GM12875 (cell line): ENCODE data around the gene MYOM1.

Experiments used
- H3K4me3 ChIP-seq: one replicate; pipeline ENCODE4 v1.5.1; 2011; ENCODE audit warnings: low read depth, low read length, control low read depth
- TF ChIP-seq, protein P1 (sequence below): IDR thresholded peaks from 2 replicates; pipeline ENCODE4 v1.5.1; 2011; ENCODE audit warnings: low read depth, mild to moderate bottlenecking, control low read depth, inconsistent platforms, low read length, moderate library complexity, borderline replicate concordance; ENCODE audit not compliant: insufficient read depth

The MYOM1 gene

DNA sequence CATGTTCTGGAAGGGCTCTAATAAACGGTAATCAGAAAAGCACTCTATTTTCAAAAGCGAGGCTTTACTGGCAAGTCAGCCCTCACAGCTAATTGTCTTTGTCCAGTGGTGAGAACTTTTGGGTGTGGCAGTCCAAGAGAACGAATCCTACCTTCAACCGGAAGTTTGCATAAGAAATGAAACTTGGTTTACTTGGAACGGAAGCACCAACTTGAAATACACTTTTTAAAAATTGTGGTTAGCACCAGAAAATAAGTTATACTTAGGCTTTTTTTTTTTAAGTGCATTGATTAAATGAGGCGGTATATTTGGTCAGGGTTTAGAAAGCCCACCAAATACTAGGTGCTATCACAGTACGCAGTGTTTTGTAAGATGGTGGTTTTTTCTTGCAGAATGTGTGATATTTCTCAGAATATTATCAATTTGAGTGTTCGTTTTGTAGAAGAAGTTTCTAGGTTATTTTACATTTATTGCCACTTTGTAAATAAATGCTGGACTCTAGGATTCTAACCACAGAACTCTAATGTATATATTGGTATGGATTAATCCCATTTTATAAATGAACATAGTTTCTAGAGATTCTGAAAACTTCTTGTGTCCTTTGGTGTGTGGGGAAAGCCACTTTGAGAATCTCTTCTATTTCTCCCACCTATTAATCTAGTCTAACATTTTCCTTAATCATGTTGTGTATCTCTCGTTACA lies 29.0 kb upstream of the MYOM1 start:
- TF ChIP-seq, protein P1, sequence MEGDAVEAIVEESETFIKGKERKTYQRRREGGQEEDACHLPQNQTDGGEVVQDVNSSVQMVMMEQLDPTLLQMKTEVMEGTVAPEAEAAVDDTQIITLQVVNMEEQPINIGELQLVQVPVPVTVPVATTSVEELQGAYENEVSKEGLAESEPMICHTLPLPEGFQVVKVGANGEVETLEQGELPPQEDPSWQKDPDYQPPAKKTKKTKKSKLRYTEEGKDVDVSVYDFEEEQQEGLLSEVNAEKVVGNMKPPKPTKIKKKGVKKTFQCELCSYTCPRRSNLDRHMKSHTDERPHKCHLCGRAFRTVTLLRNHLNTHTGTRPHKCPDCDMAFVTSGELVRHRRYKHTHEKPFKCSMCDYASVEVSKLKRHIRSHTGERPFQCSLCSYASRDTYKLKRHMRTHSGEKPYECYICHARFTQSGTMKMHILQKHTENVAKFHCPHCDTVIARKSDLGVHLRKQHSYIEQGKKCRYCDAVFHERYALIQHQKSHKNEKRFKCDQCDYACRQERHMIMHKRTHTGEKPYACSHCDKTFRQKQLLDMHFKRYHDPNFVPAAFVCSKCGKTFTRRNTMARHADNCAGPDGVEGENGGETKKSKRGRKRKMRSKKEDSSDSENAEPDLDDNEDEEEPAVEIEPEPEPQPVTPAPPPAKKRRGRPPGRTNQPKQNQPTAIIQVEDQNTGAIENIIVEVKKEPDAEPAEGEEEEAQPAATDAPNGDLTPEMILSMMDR: no peak
- H3K4me3 ChIP-seq: peak overlapping the region; percentile 93

DNA sequence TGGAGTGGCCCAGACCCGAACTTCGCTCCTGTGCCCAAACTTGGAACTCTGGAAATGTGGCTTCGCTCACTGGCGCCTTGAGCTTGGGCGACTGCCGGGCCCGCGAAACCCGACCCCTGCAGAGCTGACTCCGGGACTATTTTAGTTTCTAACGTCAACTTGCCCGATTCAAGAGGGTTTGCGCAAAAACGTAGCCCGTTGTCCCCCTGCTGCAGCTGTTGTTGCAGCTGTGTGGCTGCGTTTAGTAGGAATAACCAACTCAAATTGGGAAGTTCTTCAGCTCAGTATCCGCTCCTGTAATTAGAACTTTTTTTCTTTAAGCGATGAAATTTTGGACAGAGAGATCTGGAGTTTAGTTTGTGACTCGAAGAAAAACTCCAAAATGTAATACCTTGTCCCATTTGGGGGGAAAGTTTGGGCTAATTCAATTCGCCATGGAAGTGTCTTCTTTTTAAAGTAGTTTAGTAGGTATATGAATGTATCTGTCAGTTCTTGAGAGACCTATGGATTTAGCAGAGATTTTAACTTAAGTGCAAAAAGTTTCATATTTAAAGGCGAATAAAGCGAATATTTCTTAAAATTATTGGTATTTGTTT lies 28.4 kb upstream of the MYOM1 start:
- TF ChIP-seq, protein P1: no peak
- H3K4me3 ChIP-seq: peak overlapping the region; percentile 93

DNA sequence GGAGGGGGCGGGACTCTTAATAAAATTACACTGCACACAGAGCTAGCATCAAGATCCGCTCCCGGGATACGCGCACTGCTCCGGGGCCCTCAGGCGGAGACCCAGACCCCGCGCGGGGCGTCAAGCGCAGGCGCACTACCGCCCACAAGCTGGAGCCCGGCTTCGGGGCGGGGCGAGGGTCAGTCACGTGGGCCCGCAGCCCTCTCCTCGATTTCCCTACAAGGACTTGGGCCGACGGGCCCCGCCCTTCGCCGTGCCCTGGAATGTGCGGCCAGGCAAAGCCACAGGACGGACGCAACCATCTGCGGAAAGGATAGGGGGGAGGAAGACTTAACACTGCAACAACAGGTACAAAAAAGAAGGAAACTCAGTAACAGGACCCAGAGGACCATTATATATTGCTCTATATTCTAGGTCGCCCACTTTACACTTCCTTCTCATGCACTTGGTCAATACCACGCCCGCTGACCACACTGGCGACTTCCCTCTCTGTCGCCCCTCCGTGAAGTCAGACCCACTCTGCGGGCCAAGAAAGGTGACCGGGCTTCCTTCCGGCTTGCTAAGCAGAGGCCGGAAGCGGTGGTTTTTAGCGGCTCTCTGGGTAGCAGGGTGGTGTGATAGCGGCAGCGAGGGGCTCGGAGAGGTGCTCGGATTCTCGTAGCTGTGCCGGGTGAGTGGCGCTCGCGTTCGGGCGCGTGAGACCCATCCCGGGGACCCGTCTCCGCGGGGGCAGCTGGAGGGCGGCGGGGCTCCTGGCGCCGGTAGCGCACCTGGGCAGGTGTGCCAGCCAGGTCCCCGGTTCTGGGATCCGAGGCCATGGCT lies 27.7 kb upstream of the MYOM1 start, which contains the start of gene MYL12A:
Gene MYL12A, plus strand, starts transcription at position 562 of the 822 bp plus-strand sequence. CDS start 5,447 bp downstream, outside the sequence.
- TF ChIP-seq, protein P1: no peak

DNA sequence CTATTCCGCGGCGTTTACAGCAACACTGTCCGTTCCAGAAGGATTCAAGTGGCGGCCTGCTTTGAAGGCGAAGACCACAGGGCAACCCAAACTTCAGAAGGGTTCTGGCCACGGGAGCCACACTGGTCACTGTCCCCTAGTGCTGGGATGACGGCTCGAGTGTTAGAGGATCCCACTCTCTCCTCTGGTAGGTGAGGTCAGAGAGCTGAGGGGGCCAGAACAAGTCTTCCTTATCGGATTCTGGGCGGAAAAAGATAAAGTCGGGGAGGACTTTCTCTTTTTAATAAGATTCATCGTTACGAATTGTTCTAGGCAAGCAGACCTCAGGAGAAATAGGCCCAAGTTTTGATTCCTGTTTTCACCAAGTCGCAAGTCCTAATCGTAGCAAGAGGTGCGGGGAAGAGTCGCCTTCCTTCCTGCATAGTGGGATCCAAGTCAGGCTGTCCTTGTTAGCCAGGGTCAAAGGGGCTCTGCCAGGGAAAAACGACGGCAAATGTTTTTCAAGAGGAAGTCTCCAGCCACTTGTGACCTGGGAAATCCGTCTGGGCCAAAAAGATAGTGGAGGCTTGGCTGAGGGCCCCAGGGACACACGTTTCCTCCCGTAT lies 27.0 kb upstream of the MYOM1 start:
- peak overlapping the region; percentile 93 for H3K4me3 ChIP-seq
- TF ChIP-seq, protein P1: no peak

More for the DNA sequence above, 27.7 kb upstream of the MYOM1 start, which contains the start of gene MYL12A:
- H3K4me3 ChIP-seq: peak within 1 kb of the TSS; percentile 93

DNA sequence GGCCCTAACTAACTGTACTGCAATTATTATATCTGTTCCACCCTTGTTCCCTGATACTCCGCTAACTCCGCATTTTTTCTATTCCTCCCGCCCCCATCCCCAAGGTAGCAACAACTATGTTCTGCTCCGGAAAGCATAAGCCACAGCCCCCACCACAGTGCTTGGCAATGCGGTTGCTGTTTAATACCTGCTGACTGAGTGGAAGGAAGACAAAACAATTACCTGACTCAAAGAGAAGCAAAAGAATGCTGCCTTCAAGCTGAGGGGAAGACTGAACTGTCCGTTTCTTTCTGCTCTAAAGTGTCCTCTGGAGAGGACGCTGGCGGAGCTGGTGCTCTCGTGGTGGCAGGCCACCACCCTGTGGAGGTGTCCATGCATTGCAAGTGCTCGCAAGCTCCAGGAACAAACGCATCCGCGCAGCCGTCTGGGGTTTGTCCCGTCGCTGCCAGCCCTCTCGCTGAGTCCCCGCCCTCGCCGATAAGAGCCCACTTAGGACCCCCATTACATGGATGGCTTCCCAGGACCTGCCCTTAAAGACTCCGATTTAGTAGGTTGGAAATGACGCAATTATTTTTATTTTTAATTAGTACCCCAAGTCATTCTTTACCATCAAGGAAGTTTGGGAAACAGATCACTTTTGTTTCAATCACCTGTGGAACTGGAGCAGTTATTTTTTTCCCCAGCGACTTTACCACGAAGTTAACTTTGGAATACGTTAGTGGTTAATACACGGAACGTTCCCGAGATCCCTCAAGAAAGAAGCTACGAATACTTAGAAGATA lies 26.3 kb upstream of the MYOM1 start:
- H3K4me3 ChIP-seq: peak overlapping the region; percentile 93
- TF ChIP-seq, protein P1: peak; percentile 97

DNA sequence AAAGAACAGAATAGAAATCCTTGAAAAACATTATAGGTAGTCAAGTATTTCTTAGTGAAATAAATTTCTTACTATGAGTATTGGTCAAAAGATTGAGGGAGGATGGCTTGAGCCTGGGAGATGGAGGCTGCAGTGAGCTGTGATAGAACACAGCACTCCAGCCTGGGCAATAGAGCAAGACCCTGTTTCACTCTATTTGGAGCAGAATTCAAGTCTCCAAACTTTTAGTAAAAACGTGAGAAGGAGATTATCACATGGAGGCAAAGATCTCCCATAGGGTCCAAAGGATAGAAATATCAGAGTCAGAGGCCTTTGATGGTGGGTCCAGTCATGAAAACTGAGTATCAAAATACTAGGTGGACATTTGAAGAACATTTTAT lies 25.4 kb upstream of the MYOM1 start:
- TF ChIP-seq, protein P1: no peak
- peak overlapping the region; percentile 93 for H3K4me3 ChIP-seq
